WTC11 (cell line): ENCODE results near the gene SLC22A12. TPM values are rescaled to one million over a fixed set of nuclear protein-coding genes. Genes with fewer than 3 reads are reported as not detected.

Source experiments
- ATAC-seq: fragments of 200-7000 bp; cut with Tn5 transposase; 2 replicates; pipeline ENCODE4 v1.10.0; 2021; ENCODE audit warnings: mild to moderate bottlenecking, moderate library complexity
- CTCF ChIA-PET: fragments of 300-600 bp; sonication (Branson Sonifier 250); formaldehyde crosslinking; loops from one replicate; lab custom pipeline; 2021; ENCODE audit warnings: antibody characterized with exemption; lab: Charles Lee
- POLR2A ChIA-PET: fragments of 350-600 bp; sonication (Branson Sonifier 250); formaldehyde crosslinking; loops from one replicate; lab custom pipeline; 2021; ENCODE audit warnings: antibody characterized with exemption; lab: Charles Lee
- DNase-seq: peaks from one replicate; pipeline ENCODE4 v3.0.0; 2021; ENCODE audit warnings: low spot score
- H3K27ac Mint-ChIP-seq: 2 replicates; pipeline ENCODE4 v1.8.0; 2021; ENCODE audit warnings: mixed read lengths
- H3K27me3 Mint-ChIP-seq: 2 replicates; pipeline ENCODE4 v1.8.0; 2021; ENCODE audit warnings: low read depth, mild to moderate bottlenecking, moderate library complexity, mixed read lengths
- H3K36me3 Mint-ChIP-seq: 2 replicates; pipeline ENCODE4 v1.8.0; 2021; ENCODE audit warnings: mixed read lengths
- H3K4me1 Mint-ChIP-seq: 2 replicates; pipeline ENCODE4 v1.8.0; 2022; ENCODE audit warnings: mixed read lengths
- H3K4me3 Mint-ChIP-seq: 2 replicates; pipeline ENCODE4 v1.8.0; 2021; ENCODE audit warnings: mild to moderate bottlenecking, moderate library complexity, mixed read lengths
- H3K9me3 Mint-ChIP-seq: 2 replicates; pipeline ENCODE4 v1.8.0; 2021; ENCODE audit warnings: mixed read lengths
- AR ChIP-seq: fragments of 250-450 bp; sonication (Bioruptor Pico); IDR thresholded peaks from 2 replicates; pipeline ENCODE4 v1.9.0; 2021; ENCODE audit warnings: mild to moderate bottlenecking
- ATF1 ChIP-seq: sonication (generic); formaldehyde crosslinking; IDR thresholded peaks from 2 replicates; pipeline ENCODE4 v1.8.1; 2023; ENCODE audit warnings: mild to moderate bottlenecking, moderate library complexity, missing genetic modification reagents
- ETV6 ChIP-seq: sonication (generic); formaldehyde crosslinking; IDR thresholded peaks from 2 replicates; pipeline ENCODE4 v1.8.1; 2022; ENCODE audit warnings: mild to moderate bottlenecking, missing genetic modification reagents
- GABPB1 ChIP-seq: sonication (generic); formaldehyde crosslinking; IDR thresholded peaks from 2 replicates; pipeline ENCODE4 v1.8.1; 2023; ENCODE audit warnings: mild to moderate bottlenecking, missing genetic modification reagents
- JAZF1 ChIP-seq: fragments of 250-450 bp; sonication (Bioruptor Pico); IDR thresholded peaks from 2 replicates; pipeline ENCODE4 v1.9.0; 2021; ENCODE audit warnings: moderate library complexity, mild to moderate bottlenecking, inconsistent platforms
- JUN ChIP-seq: sonication (generic); formaldehyde crosslinking; IDR thresholded peaks from 2 replicates; pipeline ENCODE4 v1.8.0; 2023; ENCODE audit warnings: mild to moderate bottlenecking, missing genetic modification reagents
- MXD4 ChIP-seq: fragments of 250-450 bp; sonication (Bioruptor Pico); IDR thresholded peaks from 2 replicates; pipeline ENCODE4 v1.8.0; 2021; ENCODE audit warnings: mild to moderate bottlenecking, moderate library complexity, borderline replicate concordance
- NFE2L1 ChIP-seq: sonication (generic); formaldehyde crosslinking; IDR thresholded peaks from 2 replicates; pipeline ENCODE4 v1.8.1; 2023; ENCODE audit warnings: missing genetic modification reagents
- NFYB ChIP-seq: sonication (generic); formaldehyde crosslinking; conservative IDR thresholded peaks from 2 replicates; pipeline ENCODE4 v1.8.0; 2022; ENCODE audit warnings: low read depth, missing genetic modification reagents
- SMAD3 ChIP-seq: sonication (generic); formaldehyde crosslinking; IDR thresholded peaks from 2 replicates; pipeline ENCODE4 v1.8.0; 2022; ENCODE audit warnings: missing genetic modification reagents, mild to moderate bottlenecking, borderline replicate concordance
- SMAD4 ChIP-seq: sonication (generic); formaldehyde crosslinking; IDR thresholded peaks from 2 replicates; pipeline ENCODE4 v1.8.0; 2022; ENCODE audit warnings: mild to moderate bottlenecking, missing genetic modification reagents
- TCF7 ChIP-seq: sonication (generic); formaldehyde crosslinking; IDR thresholded peaks from 2 replicates; pipeline ENCODE4 v1.8.0; 2022; ENCODE audit warnings: mild to moderate bottlenecking, low read depth, missing genetic modification reagents, moderate library complexity
- TEAD1 ChIP-seq: sonication (generic); formaldehyde crosslinking; IDR thresholded peaks from 2 replicates; pipeline ENCODE4 v1.8.0; 2022; ENCODE audit warnings: mild to moderate bottlenecking, missing genetic modification reagents
- ZSCAN18 ChIP-seq: fragments of 250-450 bp; sonication (Bioruptor Pico); IDR thresholded peaks from 2 replicates; pipeline ENCODE4 v2.1.2; 2022; ENCODE audit warnings: mild to moderate bottlenecking, moderate library complexity
- total RNA-seq: library from RNA; stranded (reverse); gene quantifications from 3 replicates; pipeline ENCODE4 v1.2.3, GENCODE V29; 2021
- TF ChIP-seq, protein P1 (sequence below): sonication (generic); formaldehyde crosslinking; IDR thresholded peaks from 2 replicates; pipeline ENCODE4 v1.8.1; 2022; ENCODE audit warnings: low read depth, missing genetic modification reagents, borderline replicate concordance
- TF ChIP-seq, protein P2 (sequence below): sonication (generic); formaldehyde crosslinking; IDR thresholded peaks from 2 replicates; pipeline ENCODE4 v1.8.1; 2022; ENCODE audit warnings: low read depth, mild to moderate bottlenecking, moderate library complexity, missing genetic modification reagents, borderline replicate concordance
- TF ChIP-seq, protein P3 (sequence below): sonication (generic); formaldehyde crosslinking; IDR thresholded peaks from 2 replicates; pipeline ENCODE4 v1.8.0; 2023; ENCODE audit warnings: missing genetic modification reagents

The SLC22A12 gene
- total RNA-seq, 1 experiment from 2014 or later = not detected

GRCh38 chr11:64563966-64564365 is 27.1 kb upstream of the SLC22A12 start:
- DNase-seq (no peak), ATAC-seq (no peak)
- POLR2A ChIA-PET = no interaction called here
- peaks cover 48% of the 10 kb centered on the region for H3K4me1 Mint-ChIP-seq
- H3K4me3 Mint-ChIP-seq = no peak overlapping the region
- H3K9me3 Mint-ChIP-seq = no peaks in the 10 kb centered on the region
- H3K36me3 Mint-ChIP-seq = no peaks in the 10 kb centered on the region
- CTCF ChIA-PET = interaction anchor here (2.3 to 7.1 kb wide), 6 partner anchors 67 to 208 kb away, joined by 9 to 97 read pairs (median 27); no protein-coding TSS in a partner anchor
- TF ChIP-seq TCF7 (CRISPR knock-in tag) (no peak), JAZF1 (CRISPR knock-in tag) (no peak), TEAD1 (CRISPR knock-in tag) (no peak), ETV6 (CRISPR knock-in tag) (no peak), AR (no peak), JUN (CRISPR knock-in tag) (no peak), SMAD3 (CRISPR knock-in tag) (no peak), ZSCAN18 (CRISPR knock-in tag) (no peak), SMAD4 (no peak), MXD4 (no peak), NFE2L1 (no peak), NFYB (CRISPR knock-in tag) (no peak), ATF1 (CRISPR knock-in tag) (no peak)
- TF ChIP-seq, protein P1, sequence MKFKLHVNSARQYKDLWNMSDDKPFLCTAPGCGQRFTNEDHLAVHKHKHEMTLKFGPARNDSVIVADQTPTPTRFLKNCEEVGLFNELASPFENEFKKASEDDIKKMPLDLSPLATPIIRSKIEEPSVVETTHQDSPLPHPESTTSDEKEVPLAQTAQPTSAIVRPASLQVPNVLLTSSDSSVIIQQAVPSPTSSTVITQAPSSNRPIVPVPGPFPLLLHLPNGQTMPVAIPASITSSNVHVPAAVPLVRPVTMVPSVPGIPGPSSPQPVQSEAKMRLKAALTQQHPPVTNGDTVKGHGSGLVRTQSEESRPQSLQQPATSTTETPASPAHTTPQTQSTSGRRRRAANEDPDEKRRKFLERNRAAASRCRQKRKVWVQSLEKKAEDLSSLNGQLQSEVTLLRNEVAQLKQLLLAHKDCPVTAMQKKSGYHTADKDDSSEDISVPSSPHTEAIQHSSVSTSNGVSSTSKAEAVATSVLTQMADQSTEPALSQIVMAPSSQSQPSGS = no peak
- TF ChIP-seq, protein P2, sequence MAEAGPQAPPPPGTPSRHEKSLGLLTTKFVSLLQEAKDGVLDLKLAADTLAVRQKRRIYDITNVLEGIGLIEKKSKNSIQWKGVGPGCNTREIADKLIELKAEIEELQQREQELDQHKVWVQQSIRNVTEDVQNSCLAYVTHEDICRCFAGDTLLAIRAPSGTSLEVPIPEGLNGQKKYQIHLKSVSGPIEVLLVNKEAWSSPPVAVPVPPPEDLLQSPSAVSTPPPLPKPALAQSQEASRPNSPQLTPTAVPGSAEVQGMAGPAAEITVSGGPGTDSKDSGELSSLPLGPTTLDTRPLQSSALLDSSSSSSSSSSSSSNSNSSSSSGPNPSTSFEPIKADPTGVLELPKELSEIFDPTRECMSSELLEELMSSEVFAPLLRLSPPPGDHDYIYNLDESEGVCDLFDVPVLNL (CRISPR knock-in tag) = no peak
- TF ChIP-seq, protein P3, sequence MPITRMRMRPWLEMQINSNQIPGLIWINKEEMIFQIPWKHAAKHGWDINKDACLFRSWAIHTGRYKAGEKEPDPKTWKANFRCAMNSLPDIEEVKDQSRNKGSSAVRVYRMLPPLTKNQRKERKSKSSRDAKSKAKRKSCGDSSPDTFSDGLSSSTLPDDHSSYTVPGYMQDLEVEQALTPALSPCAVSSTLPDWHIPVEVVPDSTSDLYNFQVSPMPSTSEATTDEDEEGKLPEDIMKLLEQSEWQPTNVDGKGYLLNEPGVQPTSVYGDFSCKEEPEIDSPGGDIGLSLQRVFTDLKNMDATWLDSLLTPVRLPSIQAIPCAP (CRISPR knock-in tag) = no peak
- H3K27me3 Mint-ChIP-seq = no peaks in the 10 kb centered on the region
- no peak overlapping the region for H3K27ac Mint-ChIP-seq

DNA sequence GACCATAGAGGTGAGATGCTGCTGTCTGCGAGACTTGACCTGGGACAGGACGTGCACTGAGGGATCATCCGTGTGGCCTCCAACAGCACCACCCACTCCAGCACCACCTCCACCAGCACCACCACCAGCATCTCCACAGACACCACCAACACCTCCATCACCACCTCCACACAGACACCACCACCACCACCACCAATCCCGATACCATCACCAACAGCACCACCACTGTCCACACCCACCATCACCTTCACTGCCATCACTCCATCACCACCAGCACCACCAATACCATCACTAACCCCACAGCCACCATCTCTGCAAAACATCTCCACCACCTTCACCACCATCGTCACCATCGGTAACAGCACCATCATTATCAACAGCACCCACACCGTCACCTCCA is 26.6 kb upstream of the SLC22A12 start:
- CTCF ChIA-PET = interaction anchor here (1.0 to 7.1 kb wide), 10 partner anchors 66 to 208 kb away, joined by 3 to 97 read pairs (median 18); partner anchors contain the start of gene RPS6KA4
- no peak for TF ChIP-seq GABPB1 (CRISPR knock-in tag)
- TF ChIP-seq, all 79 proteins: peak for 0
- ATAC-seq = no peak
- H3K4me3 Mint-ChIP-seq = no peak overlapping the region
- no peaks in the 10 kb centered on the region for H3K9me3 Mint-ChIP-seq
- peaks cover 43% of the 10 kb centered on the region for H3K4me1 Mint-ChIP-seq
- no peak for DNase-seq
- H3K27ac Mint-ChIP-seq = no peak overlapping the region
- H3K36me3 Mint-ChIP-seq = no peaks in the 10 kb centered on the region
- no peaks in the 10 kb centered on the region for H3K27me3 Mint-ChIP-seq
- POLR2A ChIA-PET = no interaction called here
